GM12878 (cell line): ENCODE results near the gene KCNC2.

Experiments
- BCL11A ChIP-seq: IDR thresholded peaks from 2 replicates; pipeline ENCODE4 v1.6.1; 2011; ENCODE audit warnings: low read depth, low read length
- BHLHE40 ChIP-seq, 2 experiments: fragments of 450-650 bp in 1 of 2; IDR thresholded peaks; 2 replicates each; pipeline ENCODE4 v1.6.1; 2011 to 2017; ENCODE audit warnings: low read depth in 2 of 2, borderline replicate concordance in 1 of 2, improper control_type of control experiment in 1 of 2, low read length in 1 of 2, mild to moderate bottlenecking in 1 of 2
- CHD2 ChIP-seq: IDR thresholded peaks from 2 replicates; pipeline ENCODE4 v1.6.1; 2011; ENCODE audit warnings: low read depth, low read length, improper control_type of control experiment, borderline replicate concordance
- CREB1 ChIP-seq: IDR thresholded peaks from 2 replicates; pipeline ENCODE4 v1.6.1; 2012; ENCODE audit warnings: low read depth, mild to moderate bottlenecking, inconsistent platforms
- HDAC2 ChIP-seq: fragments of 200-600 bp; sonication (generic); IDR thresholded peaks from 2 replicates; pipeline ENCODE4 v1.6.1; 2017
- JUNB ChIP-seq: IDR thresholded peaks from 2 replicates; pipeline ENCODE4 v1.6.1; 2016; ENCODE audit warnings: antibody characterized with exemption, mild to moderate bottlenecking
- POLR2AphosphoS5 ChIP-seq: IDR thresholded peaks from 2 replicates; pipeline ENCODE4 v1.6.1; 2011; ENCODE audit warnings: mild to moderate bottlenecking, low read length, inconsistent platforms
- RCOR1 ChIP-seq: conservative IDR thresholded peaks from 2 replicates; pipeline ENCODE4 v1.6.1; 2012; ENCODE audit warnings: low read depth, low read length, improper control_type of control experiment
- ZZZ3 ChIP-seq: IDR thresholded peaks from 2 replicates; pipeline ENCODE4 v1.6.1; 2011; ENCODE audit warnings: low read depth; ENCODE audit not compliant: control insufficient read depth, insufficient read length
- TF ChIP-seq, protein P1 (sequence below), 3 experiments: IDR thresholded peaks in 2 of 3; conservative IDR thresholded peaks in 1 of 3; 2 replicates each; pipeline ENCODE4 v1.5.1; 2011; ENCODE audit warnings: low read depth in 3 of 3, low read length in 3 of 3, mild to moderate bottlenecking in 3 of 3, control low read depth in 2 of 3, moderate library complexity in 2 of 3, inconsistent platforms in 1 of 3, mixed read lengths in 1 of 3; ENCODE audit not compliant: control insufficient read depth in 2 of 3, insufficient read depth in 1 of 3; ENCODE audit errors: extremely low read depth in 1 of 3
- TF ChIP-seq, protein P2 (sequence below): fragments of 450-650 bp; formaldehyde crosslinking; IDR thresholded peaks from 2 replicates; pipeline ENCODE4 v1.5.0; 2022; ENCODE audit warnings: mild to moderate bottlenecking, missing genetic modification characterization
- TF ChIP-seq, protein P3 (sequence below): fragments of 450-650 bp; formaldehyde crosslinking; IDR thresholded peaks from 2 replicates; pipeline ENCODE4 v1.4.0; 2020; ENCODE audit warnings: mild to moderate bottlenecking, moderate library complexity
- TF ChIP-seq, protein P4 (sequence below): IDR thresholded peaks from 2 replicates; pipeline ENCODE4 v1.6.1; 2012; ENCODE audit warnings: low read depth, low read length, improper control_type of control experiment

DNA sequence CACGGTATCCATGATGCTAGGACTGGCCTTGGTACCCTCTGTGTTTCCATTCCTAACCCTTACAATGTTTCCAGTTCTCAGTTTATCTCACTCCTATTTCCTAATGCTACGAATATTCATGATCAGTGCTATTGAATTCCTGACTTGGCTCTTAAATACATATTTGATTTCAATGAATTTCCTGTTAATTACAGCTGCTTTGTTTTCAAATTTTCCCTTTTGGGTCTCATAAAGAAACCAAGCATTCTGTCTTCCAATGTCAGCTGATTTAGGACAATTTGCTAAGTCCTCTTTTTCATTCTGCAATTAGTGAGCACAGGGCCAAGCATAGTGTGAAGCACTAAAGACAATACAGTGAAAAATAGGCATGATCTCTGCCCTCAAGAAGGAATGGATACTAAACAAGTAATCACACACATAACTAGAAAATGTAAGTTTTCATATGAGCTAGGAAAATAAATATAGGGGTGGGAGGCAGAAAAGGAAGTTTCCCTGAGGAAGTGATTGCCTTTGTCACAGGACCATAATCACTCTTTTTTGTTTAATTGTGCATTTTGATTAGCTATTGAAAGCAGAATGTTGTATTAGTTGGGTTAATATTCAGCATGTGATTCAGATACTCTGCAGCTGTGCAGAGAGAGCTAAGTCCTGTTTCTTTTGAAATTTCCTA, 88.5 kb downstream of the KCNC2 start:
- TF ChIP-seq, protein P1, sequence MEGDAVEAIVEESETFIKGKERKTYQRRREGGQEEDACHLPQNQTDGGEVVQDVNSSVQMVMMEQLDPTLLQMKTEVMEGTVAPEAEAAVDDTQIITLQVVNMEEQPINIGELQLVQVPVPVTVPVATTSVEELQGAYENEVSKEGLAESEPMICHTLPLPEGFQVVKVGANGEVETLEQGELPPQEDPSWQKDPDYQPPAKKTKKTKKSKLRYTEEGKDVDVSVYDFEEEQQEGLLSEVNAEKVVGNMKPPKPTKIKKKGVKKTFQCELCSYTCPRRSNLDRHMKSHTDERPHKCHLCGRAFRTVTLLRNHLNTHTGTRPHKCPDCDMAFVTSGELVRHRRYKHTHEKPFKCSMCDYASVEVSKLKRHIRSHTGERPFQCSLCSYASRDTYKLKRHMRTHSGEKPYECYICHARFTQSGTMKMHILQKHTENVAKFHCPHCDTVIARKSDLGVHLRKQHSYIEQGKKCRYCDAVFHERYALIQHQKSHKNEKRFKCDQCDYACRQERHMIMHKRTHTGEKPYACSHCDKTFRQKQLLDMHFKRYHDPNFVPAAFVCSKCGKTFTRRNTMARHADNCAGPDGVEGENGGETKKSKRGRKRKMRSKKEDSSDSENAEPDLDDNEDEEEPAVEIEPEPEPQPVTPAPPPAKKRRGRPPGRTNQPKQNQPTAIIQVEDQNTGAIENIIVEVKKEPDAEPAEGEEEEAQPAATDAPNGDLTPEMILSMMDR (IDR thresholded peaks at IDR 0.05 in 2 of 3, conservative IDR thresholded peaks at IDR 0.05 in 1 of 3; ENCODE audit: control insufficient read depth in 2 of 3, extremely low read depth in 1 of 3, insufficient read depth in 1 of 3, low read depth in 3 of 3, low read length in 3 of 3): no peak
- no peak for TF ChIP-seq BHLHE40 (IDR thresholded peaks at IDR 0.05; ENCODE audit: borderline replicate concordance in 1 of 2, low read depth in 2 of 2, low read length in 1 of 2)
- no peak for TF ChIP-seq CREB1
- TF ChIP-seq, protein P2, sequence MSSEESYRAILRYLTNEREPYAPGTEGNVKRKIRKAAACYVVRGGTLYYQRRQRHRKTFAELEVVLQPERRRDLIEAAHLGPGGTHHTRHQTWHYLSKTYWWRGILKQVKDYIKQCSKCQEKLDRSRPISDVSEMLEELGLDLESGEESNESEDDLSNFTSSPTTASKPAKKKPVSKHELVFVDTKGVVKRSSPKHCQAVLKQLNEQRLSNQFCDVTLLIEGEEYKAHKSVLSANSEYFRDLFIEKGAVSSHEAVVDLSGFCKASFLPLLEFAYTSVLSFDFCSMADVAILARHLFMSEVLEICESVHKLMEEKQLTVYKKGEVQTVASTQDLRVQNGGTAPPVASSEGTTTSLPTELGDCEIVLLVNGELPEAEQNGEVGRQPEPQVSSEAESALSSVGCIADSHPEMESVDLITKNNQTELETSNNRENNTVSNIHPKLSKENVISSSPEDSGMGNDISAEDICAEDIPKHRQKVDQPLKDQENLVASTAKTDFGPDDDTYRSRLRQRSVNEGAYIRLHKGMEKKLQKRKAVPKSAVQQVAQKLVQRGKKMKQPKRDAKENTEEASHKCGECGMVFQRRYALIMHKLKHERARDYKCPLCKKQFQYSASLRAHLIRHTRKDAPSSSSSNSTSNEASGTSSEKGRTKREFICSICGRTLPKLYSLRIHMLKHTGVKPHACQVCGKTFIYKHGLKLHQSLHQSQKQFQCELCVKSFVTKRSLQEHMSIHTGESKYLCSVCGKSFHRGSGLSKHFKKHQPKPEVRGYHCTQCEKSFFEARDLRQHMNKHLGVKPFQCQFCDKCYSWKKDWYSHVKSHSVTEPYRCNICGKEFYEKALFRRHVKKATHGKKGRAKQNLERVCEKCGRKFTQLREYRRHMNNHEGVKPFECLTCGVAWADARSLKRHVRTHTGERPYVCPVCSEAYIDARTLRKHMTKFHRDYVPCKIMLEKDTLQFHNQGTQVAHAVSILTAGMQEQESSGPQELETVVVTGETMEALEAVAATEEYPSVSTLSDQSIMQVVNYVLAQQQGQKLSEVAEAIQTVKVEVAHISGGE (CRISPR knock-in tag): no peak
- TF ChIP-seq ZZZ3: no peak
- no peak for TF ChIP-seq JUNB
- TF ChIP-seq HDAC2: no peak
- TF ChIP-seq POLR2AphosphoS5: no peak
- no peak for TF ChIP-seq RCOR1
- TF ChIP-seq BCL11A: no peak
- TF ChIP-seq, protein P3, sequence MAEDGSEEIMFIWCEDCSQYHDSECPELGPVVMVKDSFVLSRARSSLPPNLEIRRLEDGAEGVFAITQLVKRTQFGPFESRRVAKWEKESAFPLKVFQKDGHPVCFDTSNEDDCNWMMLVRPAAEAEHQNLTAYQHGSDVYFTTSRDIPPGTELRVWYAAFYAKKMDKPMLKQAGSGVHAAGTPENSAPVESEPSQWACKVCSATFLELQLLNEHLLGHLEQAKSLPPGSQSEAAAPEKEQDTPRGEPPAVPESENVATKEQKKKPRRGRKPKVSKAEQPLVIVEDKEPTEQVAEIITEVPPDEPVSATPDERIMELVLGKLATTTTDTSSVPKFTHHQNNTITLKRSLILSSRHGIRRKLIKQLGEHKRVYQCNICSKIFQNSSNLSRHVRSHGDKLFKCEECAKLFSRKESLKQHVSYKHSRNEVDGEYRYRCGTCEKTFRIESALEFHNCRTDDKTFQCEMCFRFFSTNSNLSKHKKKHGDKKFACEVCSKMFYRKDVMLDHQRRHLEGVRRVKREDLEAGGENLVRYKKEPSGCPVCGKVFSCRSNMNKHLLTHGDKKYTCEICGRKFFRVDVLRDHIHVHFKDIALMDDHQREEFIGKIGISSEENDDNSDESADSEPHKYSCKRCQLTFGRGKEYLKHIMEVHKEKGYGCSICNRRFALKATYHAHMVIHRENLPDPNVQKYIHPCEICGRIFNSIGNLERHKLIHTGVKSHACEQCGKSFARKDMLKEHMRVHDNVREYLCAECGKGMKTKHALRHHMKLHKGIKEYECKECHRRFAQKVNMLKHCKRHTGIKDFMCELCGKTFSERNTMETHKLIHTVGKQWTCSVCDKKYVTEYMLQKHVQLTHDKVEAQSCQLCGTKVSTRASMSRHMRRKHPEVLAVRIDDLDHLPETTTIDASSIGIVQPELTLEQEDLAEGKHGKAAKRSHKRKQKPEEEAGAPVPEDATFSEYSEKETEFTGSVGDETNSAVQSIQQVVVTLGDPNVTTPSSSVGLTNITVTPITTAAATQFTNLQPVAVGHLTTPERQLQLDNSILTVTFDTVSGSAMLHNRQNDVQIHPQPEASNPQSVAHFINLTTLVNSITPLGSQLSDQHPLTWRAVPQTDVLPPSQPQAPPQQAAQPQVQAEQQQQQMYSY (CRISPR knock-in tag): no peak
- TF ChIP-seq, protein P4, sequence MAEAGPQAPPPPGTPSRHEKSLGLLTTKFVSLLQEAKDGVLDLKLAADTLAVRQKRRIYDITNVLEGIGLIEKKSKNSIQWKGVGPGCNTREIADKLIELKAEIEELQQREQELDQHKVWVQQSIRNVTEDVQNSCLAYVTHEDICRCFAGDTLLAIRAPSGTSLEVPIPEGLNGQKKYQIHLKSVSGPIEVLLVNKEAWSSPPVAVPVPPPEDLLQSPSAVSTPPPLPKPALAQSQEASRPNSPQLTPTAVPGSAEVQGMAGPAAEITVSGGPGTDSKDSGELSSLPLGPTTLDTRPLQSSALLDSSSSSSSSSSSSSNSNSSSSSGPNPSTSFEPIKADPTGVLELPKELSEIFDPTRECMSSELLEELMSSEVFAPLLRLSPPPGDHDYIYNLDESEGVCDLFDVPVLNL: no peak
- no peak for TF ChIP-seq CHD2
